Fibroblast of pulmonary artery (primary cell): ENCODE data around the gene MYCBP.
"Not testable (repeated sequence)": the region's sequence is repeated elsewhere in the genome, so short reads cannot be mapped to it uniquely, and the experiment has no call there.

Source experiments
- DNase-seq: peaks from one replicate; pipeline ENCODE4 v3.0.0-alpha.2; 2010; ENCODE audit warnings: low read depth
- H3K4me3 ChIP-seq: replicated peaks from 2 replicates; pipeline ENCODE4 v1.5.1; 2011; ENCODE audit warnings: low read depth, mild to moderate bottlenecking, control low read depth, low read length, moderate library complexity
- TF ChIP-seq, protein P1 (sequence below): IDR thresholded peaks from 2 replicates; pipeline ENCODE4 v1.5.1; 2011; ENCODE audit warnings: mild to moderate bottlenecking, control low read depth, low read length, inconsistent platforms; ENCODE audit errors: missing control alignments

MYCBP gene, protein sequence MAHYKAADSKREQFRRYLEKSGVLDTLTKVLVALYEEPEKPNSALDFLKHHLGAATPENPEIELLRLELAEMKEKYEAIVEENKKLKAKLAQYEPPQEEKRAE

DNA sequence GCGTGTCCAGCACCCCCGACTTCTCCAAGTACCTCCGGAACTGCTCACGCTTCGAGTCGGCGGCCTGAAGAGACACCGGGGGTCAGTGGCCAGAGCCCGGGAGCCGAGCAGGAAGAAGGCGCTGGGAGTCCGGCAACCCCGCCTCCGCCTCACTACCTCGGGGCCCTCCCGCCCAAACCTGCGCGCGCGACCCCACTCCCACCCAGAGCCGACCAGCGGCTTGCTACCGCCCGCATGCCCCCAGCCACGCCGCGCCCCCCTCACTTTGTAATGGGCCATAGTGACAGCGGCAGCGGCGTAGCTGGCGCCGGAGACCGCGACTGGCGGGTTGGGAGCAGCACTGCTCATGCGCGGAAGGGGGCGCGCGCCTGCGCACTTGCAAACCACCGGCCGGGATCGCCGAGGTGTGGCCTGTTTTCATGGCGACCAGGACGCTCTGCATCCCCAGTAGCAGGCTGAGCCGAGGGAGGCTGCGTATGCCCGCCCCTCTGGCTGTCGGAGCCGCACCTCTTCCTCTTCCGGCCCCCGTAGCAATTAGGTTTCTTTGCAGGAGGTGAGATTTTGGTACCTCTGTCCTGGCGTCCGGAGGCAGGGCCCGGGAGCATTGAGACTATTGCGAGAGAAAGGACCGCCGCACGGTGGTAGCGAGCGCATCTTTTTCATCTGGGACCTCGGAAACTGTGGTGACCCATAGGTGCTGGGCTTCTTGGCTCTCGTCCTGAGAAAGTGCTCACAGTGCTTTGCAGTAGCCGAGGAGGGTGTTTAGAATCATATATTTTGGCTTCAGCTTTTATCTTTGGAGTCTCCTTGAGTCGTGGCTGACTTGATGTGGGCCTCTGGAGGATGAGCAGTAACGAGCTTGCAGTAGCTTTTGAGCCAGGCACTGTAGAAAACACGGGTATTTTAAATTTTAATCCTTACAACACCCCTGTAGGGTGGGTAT lies at the start of gene MYCBP:
Gene MYCBP (minus strand): TSS at position 322 of the 943 bp plus-strand sequence. CDS start 43 bp downstream, at position 279.
- TF ChIP-seq, protein P1, sequence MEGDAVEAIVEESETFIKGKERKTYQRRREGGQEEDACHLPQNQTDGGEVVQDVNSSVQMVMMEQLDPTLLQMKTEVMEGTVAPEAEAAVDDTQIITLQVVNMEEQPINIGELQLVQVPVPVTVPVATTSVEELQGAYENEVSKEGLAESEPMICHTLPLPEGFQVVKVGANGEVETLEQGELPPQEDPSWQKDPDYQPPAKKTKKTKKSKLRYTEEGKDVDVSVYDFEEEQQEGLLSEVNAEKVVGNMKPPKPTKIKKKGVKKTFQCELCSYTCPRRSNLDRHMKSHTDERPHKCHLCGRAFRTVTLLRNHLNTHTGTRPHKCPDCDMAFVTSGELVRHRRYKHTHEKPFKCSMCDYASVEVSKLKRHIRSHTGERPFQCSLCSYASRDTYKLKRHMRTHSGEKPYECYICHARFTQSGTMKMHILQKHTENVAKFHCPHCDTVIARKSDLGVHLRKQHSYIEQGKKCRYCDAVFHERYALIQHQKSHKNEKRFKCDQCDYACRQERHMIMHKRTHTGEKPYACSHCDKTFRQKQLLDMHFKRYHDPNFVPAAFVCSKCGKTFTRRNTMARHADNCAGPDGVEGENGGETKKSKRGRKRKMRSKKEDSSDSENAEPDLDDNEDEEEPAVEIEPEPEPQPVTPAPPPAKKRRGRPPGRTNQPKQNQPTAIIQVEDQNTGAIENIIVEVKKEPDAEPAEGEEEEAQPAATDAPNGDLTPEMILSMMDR = no peak
- peak; percentile 97 for DNase-seq
- peak within 1 kb of the TSS; percentile 65 for H3K4me3 ChIP-seq

DNA sequence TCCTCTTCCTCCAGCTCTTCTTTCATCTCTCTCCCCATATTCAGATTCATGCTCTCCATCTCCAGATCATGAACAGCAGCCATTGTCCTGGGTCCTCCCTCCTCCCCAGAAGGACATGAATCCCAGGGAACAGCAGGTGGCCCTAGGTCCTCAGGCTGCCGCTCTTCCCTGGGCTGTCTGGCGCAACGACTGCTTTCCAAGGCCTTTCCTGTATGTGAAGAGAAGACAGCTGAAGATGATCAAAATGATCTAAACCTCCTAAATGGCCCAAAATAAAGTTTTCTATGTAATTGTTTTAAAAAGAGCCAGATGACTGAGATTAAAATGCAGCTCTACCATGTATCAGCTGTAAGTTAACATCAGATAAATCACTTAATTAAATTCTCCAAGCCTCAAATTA lies 46.0 kb upstream of the MYCBP start:
- DNase-seq = no peak
- no peak overlapping the region for H3K4me3 ChIP-seq
- TF ChIP-seq, protein P1 = no peak

DNA sequence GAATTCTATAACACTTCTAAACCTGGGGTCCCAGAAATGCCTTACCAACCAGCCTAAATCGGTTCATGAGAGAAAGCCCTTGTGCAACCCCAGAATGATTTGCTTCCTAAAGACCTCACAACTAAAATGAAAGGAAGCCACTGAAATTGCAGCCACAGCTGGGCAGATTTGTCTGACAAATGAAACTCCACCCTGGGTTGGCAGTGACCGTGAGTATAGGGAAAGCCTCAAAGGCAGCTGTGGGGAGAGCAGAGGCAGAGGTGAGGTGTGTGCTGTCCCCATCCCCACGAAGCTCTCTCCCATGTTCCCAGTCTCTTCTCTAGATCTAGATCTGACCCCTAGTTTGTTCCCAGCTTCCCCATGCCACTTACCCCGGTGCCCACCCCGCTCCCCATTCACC lies 45.4 kb upstream of the MYCBP start:
- no peak overlapping the region for H3K4me3 ChIP-seq
- DNase-seq = no peak
- TF ChIP-seq, protein P1 = no peak

DNA sequence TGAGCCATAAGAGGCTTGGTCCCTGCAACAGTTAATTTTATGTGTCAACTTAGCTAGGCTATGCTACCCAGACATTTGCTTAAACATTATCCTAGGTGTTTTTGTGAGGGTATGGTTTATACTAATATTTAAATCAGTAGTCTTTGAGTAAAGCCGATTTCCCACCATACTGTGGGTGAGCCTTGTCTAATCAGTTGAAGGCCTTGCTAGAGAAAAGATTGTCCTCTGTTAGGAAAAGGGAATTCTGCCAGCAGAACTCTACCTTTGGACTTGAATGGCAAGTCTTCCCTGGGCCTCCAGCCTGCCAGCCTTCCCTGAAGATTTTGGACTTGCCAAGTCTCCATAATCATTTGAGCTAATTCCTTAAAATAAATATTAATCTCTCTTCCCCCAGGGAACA lies 44.6 kb upstream of the MYCBP start:
- H3K4me3 ChIP-seq = no peak overlapping the region
- DNase-seq = no peak
- TF ChIP-seq, protein P1 = no peak

DNA sequence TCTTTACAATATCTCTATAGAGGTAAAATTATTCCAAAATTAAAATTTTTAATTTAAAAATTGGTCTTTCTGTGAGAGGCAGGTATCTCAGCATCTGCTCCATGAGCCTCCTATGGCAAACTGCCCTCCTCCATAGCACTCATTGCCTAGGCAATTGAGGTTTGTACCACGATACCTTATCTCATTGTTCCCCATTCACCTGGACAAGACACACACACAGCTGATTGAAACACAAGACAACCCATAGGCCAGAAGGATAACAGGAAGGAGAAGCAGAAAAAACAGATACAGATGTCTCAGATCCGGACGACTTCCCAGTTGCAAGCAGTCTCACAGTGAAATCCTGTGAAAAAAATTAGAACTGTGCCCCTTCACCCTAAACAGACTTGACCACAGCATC lies 44.2 kb upstream of the MYCBP start:
- DNase-seq = no peak
- TF ChIP-seq, protein P1 = no peak
- no peak overlapping the region for H3K4me3 ChIP-seq

DNA sequence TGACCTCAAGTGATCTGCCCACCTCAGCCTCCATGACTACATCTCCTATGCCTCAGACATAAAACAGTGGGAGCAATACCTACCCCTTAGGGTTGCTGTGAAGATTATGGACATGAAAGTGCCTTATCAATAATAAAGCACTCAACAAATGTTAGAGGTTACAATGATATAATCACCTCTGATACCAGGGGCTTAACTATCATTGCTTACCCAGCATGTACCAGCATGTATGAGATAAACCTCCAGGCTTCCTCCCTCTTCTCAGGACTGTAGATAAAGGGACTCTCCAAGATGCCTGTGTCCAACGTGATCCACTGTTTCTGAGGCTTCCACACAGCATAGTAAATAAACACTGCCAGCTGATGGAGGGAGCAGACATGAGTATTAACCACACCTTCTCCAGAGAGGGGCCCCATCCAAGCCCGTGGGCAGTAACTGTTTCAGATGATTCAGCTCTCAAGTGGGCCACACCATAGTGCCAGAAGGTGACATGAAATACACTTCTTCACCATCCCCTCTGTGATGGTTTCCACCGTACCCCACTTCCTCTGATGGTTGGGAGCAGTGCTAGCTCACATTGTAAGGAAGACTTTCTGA lies 42.3 kb upstream of the MYCBP start:
- no peak overlapping the region for H3K4me3 ChIP-seq
- TF ChIP-seq, protein P1 = no peak
- DNase-seq = no peak

DNA sequence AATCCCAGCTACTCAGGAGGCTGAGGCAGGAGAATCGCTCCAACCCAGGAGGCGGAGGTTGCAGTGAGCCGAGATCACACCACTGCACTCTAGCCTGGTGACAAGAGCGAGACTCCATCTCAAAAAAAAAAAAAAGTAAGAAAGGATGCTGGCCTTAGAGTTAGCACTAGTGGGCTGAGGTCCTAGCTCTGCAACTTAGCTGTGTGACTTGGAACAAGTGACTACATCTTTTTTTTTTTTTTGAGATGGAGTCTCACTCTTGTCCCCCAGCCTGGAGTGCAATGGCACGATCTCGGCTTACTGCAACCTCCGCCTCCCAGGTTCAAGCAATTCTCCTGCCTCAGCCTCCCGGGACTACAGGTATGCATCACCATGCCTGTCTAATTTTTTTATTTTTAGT lies 41.8 kb upstream of the MYCBP start:
- not testable (repeated sequence) for H3K4me3 ChIP-seq

More for the DNA sequence above, 41.8 kb upstream of the MYCBP start:
- not testable (repeated sequence) for DNase-seq
